HEK293 (cell line): Measurements from ENCODE around the gene USP8.

Source experiments
- GLIS1 ChIP-seq: fragments of 450-650 bp; formaldehyde crosslinking; IDR thresholded peaks from 2 replicates; pipeline ENCODE4 v1.5.1; 2016; ENCODE audit warnings: missing biosample characterization, missing genetic modification characterization
- GLIS2 ChIP-seq: fragments of 450-650 bp; formaldehyde crosslinking; IDR thresholded peaks from 2 replicates; pipeline ENCODE4 v1.5.1; 2016; ENCODE audit warnings: missing biosample characterization, missing genetic modification characterization
- KLF1 ChIP-seq: fragments of 450-650 bp; formaldehyde crosslinking; IDR thresholded peaks from 2 replicates; pipeline ENCODE4 v1.5.1; 2016; ENCODE audit warnings: missing biosample characterization, missing genetic modification characterization
- KLF8 ChIP-seq: fragments of 450-650 bp; formaldehyde crosslinking; IDR thresholded peaks from 2 replicates; pipeline ENCODE4 v1.5.1; 2016; ENCODE audit warnings: missing biosample characterization, missing genetic modification characterization
- KLF9 ChIP-seq: fragments of 450-650 bp; formaldehyde crosslinking; IDR thresholded peaks from 2 replicates; pipeline ENCODE4 v1.5.1; 2016; ENCODE audit warnings: missing biosample characterization, missing genetic modification characterization, low read depth
- MZF1 ChIP-seq: fragments of 450-650 bp; formaldehyde crosslinking; IDR thresholded peaks from 2 replicates; pipeline ENCODE4 v1.5.1; 2017; ENCODE audit warnings: missing biosample characterization, missing genetic modification characterization, borderline replicate concordance
- SCRT2 ChIP-seq: fragments of 450-650 bp; formaldehyde crosslinking; IDR thresholded peaks from 2 replicates; pipeline ENCODE4 v1.5.1; 2016; ENCODE audit warnings: missing biosample characterization, missing genetic modification characterization
- SP7 ChIP-seq: fragments of 450-650 bp; formaldehyde crosslinking; IDR thresholded peaks from 2 replicates; pipeline ENCODE4 v1.5.1; 2016; ENCODE audit warnings: missing biosample characterization, missing genetic modification characterization
- YY2 ChIP-seq: fragments of 450-650 bp; formaldehyde crosslinking; IDR thresholded peaks from 2 replicates; pipeline ENCODE4 v1.5.1; 2016; ENCODE audit warnings: missing biosample characterization, missing genetic modification characterization
- ZBTB17 ChIP-seq: fragments of 450-650 bp; formaldehyde crosslinking; IDR thresholded peaks from 2 replicates; pipeline ENCODE4 v1.5.1; 2016; ENCODE audit warnings: missing biosample characterization, missing genetic modification characterization
- ZBTB20 ChIP-seq: fragments of 450-650 bp; formaldehyde crosslinking; IDR thresholded peaks from 2 replicates; pipeline ENCODE4 v1.5.1; 2016; ENCODE audit warnings: missing biosample characterization, missing genetic modification characterization
- ZNF24 ChIP-seq: fragments of 450-650 bp; formaldehyde crosslinking; IDR thresholded peaks from 2 replicates; pipeline ENCODE4 v1.5.1; 2016; ENCODE audit warnings: missing biosample characterization, missing genetic modification characterization
- ZNF350 ChIP-seq: fragments of 450-650 bp; formaldehyde crosslinking; IDR thresholded peaks from 2 replicates; pipeline ENCODE4 v1.5.0; 2017; ENCODE audit warnings: missing biosample characterization, mild to moderate bottlenecking, missing genetic modification characterization
- ZNF366 ChIP-seq: fragments of 450-650 bp; formaldehyde crosslinking; conservative IDR thresholded peaks from 2 replicates; pipeline ENCODE4 v1.5.1; 2016; ENCODE audit warnings: missing biosample characterization, missing genetic modification characterization
- ZNF660 ChIP-seq: fragments of 450-650 bp; IDR thresholded peaks from 2 replicates; pipeline ENCODE4 v1.5.1; 2018; ENCODE audit warnings: missing biosample characterization, mild to moderate bottlenecking, missing genetic modification characterization
- ZNF692 ChIP-seq: fragments of 450-650 bp; formaldehyde crosslinking; IDR thresholded peaks from 2 replicates; pipeline ENCODE4 v1.5.1; 2016; ENCODE audit warnings: missing biosample characterization, missing genetic modification characterization
- ZNF704 ChIP-seq: fragments of 450-650 bp; formaldehyde crosslinking; IDR thresholded peaks from 2 replicates; pipeline ENCODE4 v1.5.1; 2016; ENCODE audit warnings: missing biosample characterization, missing genetic modification characterization
- ZNF843 ChIP-seq: fragments of 450-650 bp; formaldehyde crosslinking; IDR thresholded peaks from 2 replicates; pipeline ENCODE4 v1.5.1; 2016; ENCODE audit warnings: missing biosample characterization, missing genetic modification characterization
- TF ChIP-seq, protein P1 (sequence below): fragments of 450-650 bp; formaldehyde crosslinking; conservative IDR thresholded peaks from 2 replicates; pipeline ENCODE4 v1.5.1; 2016; ENCODE audit warnings: low read depth, missing biosample characterization, missing genetic modification characterization
- TF ChIP-seq, protein P2 (sequence below): fragments of 450-650 bp; formaldehyde crosslinking; IDR thresholded peaks from 2 replicates; pipeline ENCODE4 v1.5.1; 2016; ENCODE audit warnings: missing biosample characterization, missing genetic modification characterization, low read depth

The USP8 gene

DNA sequence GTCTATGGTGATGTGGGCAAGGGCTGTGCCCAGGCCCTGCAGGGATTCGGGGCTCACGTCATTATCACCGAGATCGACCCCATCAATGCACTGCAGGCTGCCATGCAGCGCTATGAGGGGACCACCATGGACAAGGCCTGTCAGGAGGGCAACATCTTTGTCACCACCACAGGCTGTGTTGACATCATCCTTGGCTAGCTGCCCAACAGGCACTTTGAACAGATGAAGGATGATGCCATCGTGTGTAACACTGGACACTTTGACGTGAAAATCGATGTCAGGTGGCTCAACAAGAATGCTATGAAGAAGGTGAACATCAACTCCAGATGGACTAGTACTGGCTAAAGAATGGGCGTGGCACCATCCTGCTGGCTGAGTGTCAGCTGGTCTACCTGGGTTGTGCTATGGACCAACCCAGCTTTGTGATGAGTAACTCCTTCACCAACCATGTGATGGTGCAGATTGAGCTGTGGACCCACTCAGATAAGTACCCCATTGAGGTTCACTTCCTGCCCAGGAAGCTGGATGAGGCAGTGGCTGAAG lies 6.1 kb upstream of the USP8 start (continued):
- TF ChIP-seq KLF9 (tag by site-specific recombination) (peak; percentile 65; the same call in 1 of the 2 replicates), KLF8 (tag by site-specific recombination) (0 out of 2 replicates have a peak, but pooled peaks have one; percentile 15), SP7 (tag by site-specific recombination) (peak; percentile 31; the same call in 1 of the 2 replicates), ZNF704 (tag by site-specific recombination) (no peak), GLIS2 (tag by site-specific recombination) (peak; percentile 63), ZBTB20 (tag by site-specific recombination) (peak; percentile 80), GLIS1 (tag by site-specific recombination) (no peak), ZNF660 (tag by site-specific recombination) (peak; percentile 65; the same call in 1 of the 2 replicates), ZNF350 (tag by site-specific recombination) (no peak), ZNF366 (tag by site-specific recombination) (peak; percentile 70), KLF1 (peak; percentile 20; the same call in 1 of the 2 replicates), SCRT2 (tag by site-specific recombination) (peak; percentile 80), MZF1 (tag by site-specific recombination) (no peak), ZNF692 (tag by site-specific recombination) (peak; percentile 92), ZNF24 (tag by site-specific recombination) (peak; percentile 59; the same call in 1 of the 2 replicates), YY2 (tag by site-specific recombination) (peak; percentile 93; the same call in 1 of the 2 replicates), ZNF843 (tag by site-specific recombination) (no peak), ZBTB17 (tag by site-specific recombination) (peak; percentile 84)
- TF ChIP-seq, protein P1, sequence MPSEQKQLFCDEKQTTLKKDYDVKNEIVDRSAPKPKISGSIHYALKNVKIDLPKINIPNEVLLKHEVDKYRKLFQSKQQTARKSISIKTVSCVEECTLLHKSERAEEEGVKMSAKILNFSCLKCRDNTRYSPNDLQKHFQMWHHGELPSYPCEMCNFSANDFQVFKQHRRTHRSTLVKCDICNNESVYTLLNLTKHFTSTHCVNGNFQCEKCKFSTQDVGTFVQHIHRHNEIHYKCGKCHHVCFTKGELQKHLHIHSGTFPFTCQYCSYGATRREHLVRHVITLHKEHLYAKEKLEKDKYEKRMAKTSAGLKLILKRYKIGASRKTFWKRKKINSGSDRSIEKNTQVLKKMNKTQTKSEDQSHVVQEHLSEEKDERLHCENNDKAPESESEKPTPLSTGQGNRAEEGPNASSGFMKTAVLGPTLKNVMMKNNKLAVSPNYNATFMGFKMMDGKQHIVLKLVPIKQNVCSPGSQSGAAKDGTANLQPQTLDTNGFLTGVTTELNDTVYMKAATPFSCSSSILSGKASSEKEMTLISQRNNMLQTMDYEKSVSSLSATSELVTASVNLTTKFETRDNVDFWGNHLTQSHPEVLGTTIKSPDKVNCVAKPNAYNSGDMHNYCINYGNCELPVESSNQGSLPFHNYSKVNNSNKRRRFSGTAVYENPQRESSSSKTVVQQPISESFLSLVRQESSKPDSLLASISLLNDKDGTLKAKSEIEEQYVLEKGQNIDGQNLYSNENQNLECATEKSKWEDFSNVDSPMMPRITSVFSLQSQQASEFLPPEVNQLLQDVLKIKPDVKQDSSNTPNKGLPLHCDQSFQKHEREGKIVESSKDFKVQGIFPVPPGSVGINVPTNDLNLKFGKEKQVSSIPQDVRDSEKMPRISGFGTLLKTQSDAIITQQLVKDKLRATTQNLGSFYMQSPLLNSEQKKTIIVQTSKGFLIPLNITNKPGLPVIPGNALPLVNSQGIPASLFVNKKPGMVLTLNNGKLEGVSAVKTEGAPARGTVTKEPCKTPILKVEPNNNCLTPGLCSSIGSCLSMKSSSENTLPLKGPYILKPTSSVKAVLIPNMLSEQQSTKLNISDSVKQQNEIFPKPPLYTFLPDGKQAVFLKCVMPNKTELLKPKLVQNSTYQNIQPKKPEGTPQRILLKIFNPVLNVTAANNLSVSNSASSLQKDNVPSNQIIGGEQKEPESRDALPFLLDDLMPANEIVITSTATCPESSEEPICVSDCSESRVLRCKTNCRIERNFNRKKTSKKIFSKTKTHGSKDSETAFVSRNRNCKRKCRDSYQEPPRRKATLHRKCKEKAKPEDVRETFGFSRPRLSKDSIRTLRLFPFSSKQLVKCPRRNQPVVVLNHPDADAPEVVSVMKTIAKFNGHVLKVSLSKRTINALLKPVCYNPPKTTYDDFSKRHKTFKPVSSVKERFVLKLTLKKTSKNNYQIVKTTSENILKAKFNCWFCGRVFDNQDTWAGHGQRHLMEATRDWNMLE (tag by site-specific recombination): peak; percentile 59
- TF ChIP-seq, protein P2, sequence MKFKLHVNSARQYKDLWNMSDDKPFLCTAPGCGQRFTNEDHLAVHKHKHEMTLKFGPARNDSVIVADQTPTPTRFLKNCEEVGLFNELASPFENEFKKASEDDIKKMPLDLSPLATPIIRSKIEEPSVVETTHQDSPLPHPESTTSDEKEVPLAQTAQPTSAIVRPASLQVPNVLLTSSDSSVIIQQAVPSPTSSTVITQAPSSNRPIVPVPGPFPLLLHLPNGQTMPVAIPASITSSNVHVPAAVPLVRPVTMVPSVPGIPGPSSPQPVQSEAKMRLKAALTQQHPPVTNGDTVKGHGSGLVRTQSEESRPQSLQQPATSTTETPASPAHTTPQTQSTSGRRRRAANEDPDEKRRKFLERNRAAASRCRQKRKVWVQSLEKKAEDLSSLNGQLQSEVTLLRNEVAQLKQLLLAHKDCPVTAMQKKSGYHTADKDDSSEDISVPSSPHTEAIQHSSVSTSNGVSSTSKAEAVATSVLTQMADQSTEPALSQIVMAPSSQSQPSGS (tag by site-specific recombination): peak; percentile 70; the same call in 1 of the 2 replicates
